ENCODE measurements around the gene CRB1. TPM values are rescaled to one million over a fixed set of nuclear protein-coding genes. Genes with fewer than 3 reads are reported as not detected.
"Not testable (repeated sequence)": the region's sequence is repeated elsewhere in the genome, so short reads cannot be mapped to it uniquely, and the experiment has no call there.

Gene CRB1
- polyA plus RNA-seq, 1 donor from 2014 or later = 2.3 TPM

GRCh38 chr1:197485790-197486189, 217.7 kb downstream of the CRB1 start:
- Histone ChIP-seq H3K4me2 (ENCODE audit: low read length) (no peak overlapping the region), H2AFZ (ENCODE audit: low read depth, low read length) (no peak overlapping the region), H3K79me2 (replicated peaks; ENCODE audit: insufficient read depth, low read length) (no peaks in the 10 kb centered on the region), H3K9me2 (ENCODE audit: insufficient read depth, low read length) (no peaks in the 10 kb centered on the region), H3F3A (ENCODE audit: insufficient read depth, low read length, poor library complexity, severe bottlenecking) (no peaks in the 10 kb centered on the region), H3K36me3 (ENCODE audit: insufficient read depth, low read length) (no peaks in the 10 kb centered on the region), H3K9me3 (ENCODE audit: low read length) (no peaks in the 10 kb centered on the region), H3K4me3 (ENCODE audit: low read length) (no peak overlapping the region), H4K20me1 (ENCODE audit: insufficient read depth) (no peaks in the 10 kb centered on the region), H3K9ac (ENCODE audit: low read length) (no peak overlapping the region), H3K27me3 (ENCODE audit: insufficient read depth, low read depth, low read length) (no peaks in the 10 kb centered on the region), H3K27ac (ENCODE audit: low read length) (no peak overlapping the region)
- TF ChIP-seq EP300 (conservative IDR thresholded peaks at IDR 0.05; ENCODE audit: poor library complexity, severe bottlenecking) (no peak), SMC3 (conservative IDR thresholded peaks at IDR 0.05; ENCODE audit: poor library complexity) (no peak), POLR2AphosphoS5 (IDR thresholded peaks at IDR 0.05) (no peak), CTCF (IDR thresholded peaks at IDR 0.05; ENCODE audit: poor library complexity, severe bottlenecking) (no peak), TAF1 (IDR thresholded peaks at IDR 0.05; ENCODE audit: low read depth) (no peak), RAD21 (conservative IDR thresholded peaks at IDR 0.05) (no peak), MXI1 (conservative IDR thresholded peaks at IDR 0.05; ENCODE audit: poor library complexity, severe bottlenecking) (no peak), REST (IDR thresholded peaks at IDR 0.05; ENCODE audit: borderline replicate concordance) (no peak), EZH2 (IDR thresholded peaks at IDR 0.05; ENCODE audit: borderline replicate concordance, insufficient read depth, low read length, poor library complexity, severe bottlenecking) (no peak)

GRCh38 chr1:197486946-197487345, 218.9 kb downstream of the CRB1 start:
- H4K20me1 ChIP-seq (ENCODE audit: insufficient read depth) = no peaks in the 10 kb centered on the region
- no peaks in the 10 kb centered on the region for H3K79me2 ChIP-seq (replicated peaks; ENCODE audit: insufficient read depth, low read length)
- H3F3A ChIP-seq (ENCODE audit: insufficient read depth, low read length, poor library complexity, severe bottlenecking) = no peaks in the 10 kb centered on the region
- H3K4me3 ChIP-seq (ENCODE audit: low read length) = no peak overlapping the region
- no peaks in the 10 kb centered on the region for H3K9me2 ChIP-seq (ENCODE audit: insufficient read depth, low read length)
- H3K27ac ChIP-seq (ENCODE audit: low read length) = no peak overlapping the region
- H3K4me2 ChIP-seq (ENCODE audit: low read length) = no peak overlapping the region
- no peaks in the 10 kb centered on the region for H3K27me3 ChIP-seq (ENCODE audit: insufficient read depth, low read depth, low read length)
- H3K9me3 ChIP-seq (ENCODE audit: low read length) = no peaks in the 10 kb centered on the region
- H3K9ac ChIP-seq (ENCODE audit: low read length) = no peak overlapping the region
- TF ChIP-seq POLR2AphosphoS5 (IDR thresholded peaks at IDR 0.05) (no peak), EP300 (conservative IDR thresholded peaks at IDR 0.05; ENCODE audit: poor library complexity, severe bottlenecking) (no peak), CTCF (IDR thresholded peaks at IDR 0.05; ENCODE audit: poor library complexity, severe bottlenecking) (no peak), EZH2 (IDR thresholded peaks at IDR 0.05; ENCODE audit: borderline replicate concordance, insufficient read depth, low read length, poor library complexity, severe bottlenecking) (no peak), SMC3 (conservative IDR thresholded peaks at IDR 0.05; ENCODE audit: poor library complexity) (no peak), RAD21 (conservative IDR thresholded peaks at IDR 0.05) (no peak), TAF1 (IDR thresholded peaks at IDR 0.05; ENCODE audit: low read depth) (no peak), REST (IDR thresholded peaks at IDR 0.05; ENCODE audit: borderline replicate concordance) (no peak), MXI1 (conservative IDR thresholded peaks at IDR 0.05; ENCODE audit: poor library complexity, severe bottlenecking) (no peak)
- no peak overlapping the region for H2AFZ ChIP-seq (ENCODE audit: low read depth, low read length)
- no peaks in the 10 kb centered on the region for H3K36me3 ChIP-seq (ENCODE audit: insufficient read depth, low read length)

- H3K9me2 ChIP-seq (ENCODE audit: insufficient read depth, low read length); H3K36me3 ChIP-seq (ENCODE audit: insufficient read depth, low read length): not testable (repeated sequence)
These were observed 223.5 kb downstream of the CRB1 start for GRCh38 chr1:197491505-197491904.

More at GRCh38 chr1:197491505-197491904, 223.5 kb downstream of the CRB1 start:
- not testable (repeated sequence) for H2AFZ ChIP-seq (ENCODE audit: low read depth, low read length); H3F3A ChIP-seq (ENCODE audit: insufficient read depth, low read length, poor library complexity, severe bottlenecking); H3K4me2 ChIP-seq (ENCODE audit: low read length); H3K9ac ChIP-seq (ENCODE audit: low read length); H4K20me1 ChIP-seq (ENCODE audit: insufficient read depth); H3K27me3 ChIP-seq (ENCODE audit: insufficient read depth, low read depth, low read length); H3K27ac ChIP-seq (ENCODE audit: low read length); H3K9me3 ChIP-seq (ENCODE audit: low read length); H3K4me3 ChIP-seq (ENCODE audit: low read length); H3K79me2 ChIP-seq (replicated peaks; ENCODE audit: insufficient read depth, low read length)

Data from neural cell (in vitro differentiated cells).